ENCODE results near the gene KCNMA1. TPM values are rescaled to one million over a fixed set of nuclear protein-coding genes. Genes with fewer than 3 reads are reported as not detected.

KCNMA1 gene
- total and polyA plus RNA-seq, 10 of the 15 experiments (the other 5 are each of a cell fraction or from before 2014, with no cell fraction given) = 8.5 to 77.0 (median 21.3) TPM

- no peak for TF ChIP-seq CUX1 (IDR thresholded peaks at IDR 0.05; ENCODE audit: insufficient replicate concordance, low read depth, low read length)
- no peak for TF ChIP-seq HDAC2 (IDR thresholded peaks at IDR 0.05)
- TF ChIP-seq IRF4 (IDR thresholded peaks at IDR 0.05; ENCODE audit: low read depth, low read length) = peak; percentile 56; the same call in 1 of the 2 replicates
Observed at GRCh38 chr10:77231884-77232610, 405.6 kb downstream of the KCNMA1 start (continued).

- Histone ChIP-seq H3K4me3 (no peak overlapping the region), H3K27ac (ENCODE audit: control insufficient read depth, insufficient read depth) (no peak overlapping the region), H2AFZ (ENCODE audit: control insufficient read depth, low read depth, low read length) (no peak overlapping the region), H3K9ac (ENCODE audit: control insufficient read depth, insufficient read depth, low read length) (no peak overlapping the region), H3K4me2 (ENCODE audit: control insufficient read depth, insufficient read depth) (no peak overlapping the region), H3K4me1 (ENCODE audit: control insufficient read depth, insufficient read depth, low read length) (no peaks in the 10 kb centered on the region), H3K36me3 (ENCODE audit: control insufficient read depth in 2 of 2, insufficient read depth in 2 of 2, low read length in 1 of 2) (no peaks in the 10 kb centered on the region), H3K79me2 (ENCODE audit: control insufficient read depth, insufficient read depth, low read length) (no peaks in the 10 kb centered on the region), H3K27me3 (replicated peaks in 1 of 2; ENCODE audit: control insufficient read depth in 2 of 2, insufficient read depth in 2 of 2, low read length in 1 of 2) (no peaks in the 10 kb centered on the region), H4K20me1 (ENCODE audit: control insufficient read depth, insufficient read depth) (no peaks in the 10 kb centered on the region), H3K9me3 (replicated peaks; ENCODE audit: control insufficient read depth, insufficient read depth, low read length) (no peaks in the 10 kb centered on the region)
- FAIRE-seq = no peak
- CTCF ChIA-PET = interaction anchor here (1.0 to 2.1 kb wide), 6 partner anchors 12 to 410 kb away, joined by 3 to 9 read pairs (median 5); no protein-coding TSS in a partner anchor
- DNase-seq (ENCODE audit: low read depth, low spot score) = no peak
- SMC1A ChIA-PET (ENCODE audit: uncharacterized antibody, unreplicated experiment) = interaction anchor here (0.7 to 2.0 kb wide), 2 partner anchors 11 to 57 kb away, joined by 3 to 17 read pairs; no protein-coding TSS in a partner anchor
- peak; percentile 21; the same call in 1 of the 3 replicates for ATAC-seq
- POLR2A ChIA-PET = interaction anchor here (1.8 kb wide), 1 partner anchor 14 kb away, joined by 4 read pairs; no protein-coding TSS in a partner anchor
- RAD21 ChIA-PET (ENCODE audit: unreplicated experiment) = interaction anchor here (1.1 to 2.4 kb wide), 5 partner anchors 11 to 410 kb away, joined by 3 to 13 read pairs (median 4); no protein-coding TSS in a partner anchor
- WGBS (ENCODE audit: insufficient coverage, insufficient replicate concordance, low lambda C conversion rate, missing lambda C conversion rate) = 53% methylated on average over 3 of the region's 3 CpGs
- intact Hi-C loops (cut with micrococcal nuclease; ENCODE audit: unreplicated experiment) (no loop called here), in situ Hi-C loops (cut with MboI) (no loop called here)
- no peak for TF ChIP-seq YY1 (IDR thresholded peaks at IDR 0.05; ENCODE audit: low read depth, low read length)
- TF ChIP-seq RUNX3 (IDR thresholded peaks at IDR 0.05; ENCODE audit: low read length) = no peak
- TF ChIP-seq E2F8 (IDR thresholded peaks at IDR 0.05; ENCODE audit: low read depth, partially characterized antibody) = no peak
- TF ChIP-seq SKIL (IDR thresholded peaks at IDR 0.05; ENCODE audit: low read depth, poor library complexity, severe bottlenecking) = no peak
- BruUV-seq (replicated peaks) = no TSS peak
Observed at GRCh38 chr10:77231375-77231774, 406.2 kb downstream of the KCNMA1 start.
